Cardiac muscle cell (in vitro differentiated cells and primary cell): ENCODE data around the gene GAN. TPM values are rescaled to one million over a fixed set of nuclear protein-coding genes. Genes with fewer than 3 reads are reported as not detected.

Experiments used
- DNase-seq, 2 donors: peaks; one replicate each; pipeline versions ENCODE4 v3.0.0 to v3.0.0-alpha.2; 2010 to 2017; ENCODE audit warnings: low read depth in 1 of 2, low spot score in 1 of 2
- H3K27ac ChIP-seq: fragments of 200-600 bp; sonication (generic); 2 replicates; pipeline ENCODE4 v1.5.1; 2016
- H3K27me3 ChIP-seq: fragments of 200-600 bp; sonication (generic); 2 replicates; pipeline ENCODE4 v1.6.0; 2016; ENCODE audit warnings: control low read depth
- H3K36me3 ChIP-seq: fragments of 200-600 bp; sonication (generic); 2 replicates; pipeline ENCODE4 v1.5.1; 2016; ENCODE audit warnings: control low read depth
- H3K4me1 ChIP-seq: fragments of 200-600 bp; sonication (generic); 2 replicates; pipeline ENCODE4 v1.8.1; 2017; ENCODE audit warnings: low read depth, mild to moderate bottlenecking, mixed run types
- H3K4me3 ChIP-seq: fragments of 200-600 bp; sonication (generic); 2 replicates; pipeline ENCODE4 v1.5.1; 2016; ENCODE audit warnings: mild to moderate bottlenecking
- H3K9me3 ChIP-seq: fragments of 200-600 bp; sonication (generic); 2 replicates; pipeline ENCODE4 v1.5.1; 2017; ENCODE audit warnings: low read depth, mild to moderate bottlenecking, control low read depth
- CTCF ChIP-seq: IDR thresholded peaks from 2 replicates; pipeline ENCODE4 v1.5.1; 2012; ENCODE audit warnings: low read depth, mild to moderate bottlenecking, low read length
- polyA plus RNA-seq: library from polyadenylated mRNA; unstranded; fragments of >200 nt; fragmentation: Nextera tagmentation; extraction: Ambion mirVana; gene quantifications from 2 replicates; pipeline ENCODE4 v1.2.1, GENCODE V29; 2016
- total RNA-seq: library from RNA; depleted of rRNA; stranded (reverse); fragments of >200 nt; gene quantifications from 2 replicates; pipeline ENCODE4 v1.2.3, GENCODE V29; 2016

Gene GAN
- total and polyA plus RNA-seq, 2 experiments from 2014 or later: 2.7 to 30.8 TPM

- Histone ChIP-seq H3K27me3 (no peaks in the 10 kb centered on the region), H3K4me3 (no peak overlapping the region), H3K4me1 (peaks cover 2% of the 10 kb centered on the region), H3K36me3 (no peaks in the 10 kb centered on the region), H3K27ac (no peak overlapping the region), H3K9me3 (no peaks in the 10 kb centered on the region)
- DNase-seq: no peak
- TF ChIP-seq CTCF: no peak
Observed at GRCh38 chr16:81397058-81397878, 82.5 kb downstream of the GAN start.

GRCh38 chr16:81397879-81398520 lies 83.2 kb downstream of the GAN start:
- peaks cover 2% of the 10 kb centered on the region for H3K4me1 ChIP-seq
- no peak for TF ChIP-seq CTCF
- no peak for DNase-seq
- no peaks in the 10 kb centered on the region for H3K9me3 ChIP-seq
- no peaks in the 10 kb centered on the region for H3K27me3 ChIP-seq
- no peaks in the 10 kb centered on the region for H3K36me3 ChIP-seq
- H3K27ac ChIP-seq: no peak overlapping the region
- H3K4me3 ChIP-seq: no peak overlapping the region

DNA sequence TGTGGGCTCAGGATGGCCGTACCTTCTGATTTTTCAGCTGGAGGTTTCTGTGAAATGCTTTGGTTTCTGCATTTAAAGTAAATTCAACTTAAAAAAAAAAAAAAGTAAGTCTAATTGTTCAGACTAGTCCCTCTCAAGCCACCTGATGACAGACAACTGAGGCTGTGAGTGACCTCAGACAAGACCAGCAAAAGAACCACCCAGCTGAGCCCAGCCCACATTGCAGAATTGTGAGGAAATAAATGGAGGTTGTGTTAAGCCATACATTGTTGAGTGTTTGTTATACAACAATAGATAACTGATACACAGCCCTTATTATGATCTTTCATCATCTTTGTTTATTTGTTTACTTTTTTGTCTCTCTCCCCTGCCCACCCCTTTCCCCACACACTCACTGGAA lies 85.1 kb downstream of the GAN start:
- Histone ChIP-seq H3K4me1 (peaks cover 2% of the 10 kb centered on the region), H3K36me3 (no peaks in the 10 kb centered on the region), H3K9me3 (no peaks in the 10 kb centered on the region), H3K27me3 (peaks cover 2% of the 10 kb centered on the region), H3K4me3 (no peak overlapping the region), H3K27ac (no peak overlapping the region)
- DNase-seq: no peak
- no peak for TF ChIP-seq CTCF

GRCh38 chr16:81401035-81401950 lies 86.5 kb downstream of the GAN start:
- H3K27ac ChIP-seq: no peak overlapping the region
- DNase-seq: peak in 1 of 2 donors; percentile 70
- no peak for TF ChIP-seq CTCF
- peaks cover 2% of the 10 kb centered on the region for H3K27me3 ChIP-seq
- H3K4me3 ChIP-seq: no peak overlapping the region
- H3K36me3 ChIP-seq: no peaks in the 10 kb centered on the region
- H3K4me1 ChIP-seq: no peaks in the 10 kb centered on the region
- H3K9me3 ChIP-seq: no peaks in the 10 kb centered on the region

- H3K9me3 ChIP-seq: no peaks in the 10 kb centered on the region
Observed at GRCh38 chr16:81403208-81403600, 88.4 kb downstream of the GAN start.

More at GRCh38 chr16:81403208-81403600, 88.4 kb downstream of the GAN start:
- Histone ChIP-seq H3K4me3 (no peak overlapping the region), H3K27me3 (peaks cover 2% of the 10 kb centered on the region), H3K4me1 (no peaks in the 10 kb centered on the region), H3K27ac (no peak overlapping the region), H3K36me3 (no peaks in the 10 kb centered on the region)
- TF ChIP-seq CTCF: no peak
- DNase-seq: no peak
